GM18861 (cell line): Measurements from ENCODE around the gene GSKIP.
"Not testable (repeated sequence)": the region's sequence is repeated elsewhere in the genome, so short reads cannot be mapped to it uniquely, and the experiment has no call there.

Experiments
- ATAC-seq: cut with Tn5 transposase; IDR thresholded peaks from one replicate; pipeline ENCODE4 v1.9.1; 2021; ENCODE audit not compliant: unreplicated experiment

The GSKIP gene

GRCh38 chr14:96362965-96363750, at the start of gene GSKIP, which contains the start of gene ATG2B:
Gene GSKIP, plus strand, starts transcription at chr14:96363526. Its CDS starts 18,722 bp downstream, at chr14:96382248.
Gene ATG2B, minus strand, starts transcription at chr14:96363341. Its CDS starts 365 bp downstream, at chr14:96362976.
- ATAC-seq, result peak; percentile 66

- no peak for ATAC-seq
Observed at GRCh38 chr14:96316087-96316486, 47.2 kb upstream of the GSKIP start.

DNA sequence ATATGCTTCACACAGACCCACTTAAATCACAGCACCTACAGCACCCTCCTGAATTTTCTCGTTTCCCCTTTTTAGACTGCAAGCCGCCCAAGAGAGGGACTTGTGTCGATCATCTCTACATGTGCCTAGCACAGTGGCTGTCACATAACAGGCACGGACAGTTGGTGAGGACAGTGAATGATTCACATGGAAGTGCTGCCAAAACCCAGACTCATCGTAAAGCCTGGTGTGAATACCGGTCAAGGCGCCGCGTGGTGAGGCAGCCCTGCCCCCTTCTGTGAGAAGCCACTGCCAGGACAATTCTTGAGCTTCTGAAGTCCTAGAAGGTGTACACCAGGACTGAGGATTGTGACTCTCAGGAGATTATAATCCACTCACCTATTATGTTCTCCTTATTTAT, 44.5 kb upstream of the GSKIP start:
- ATAC-seq, result no peak

DNA sequence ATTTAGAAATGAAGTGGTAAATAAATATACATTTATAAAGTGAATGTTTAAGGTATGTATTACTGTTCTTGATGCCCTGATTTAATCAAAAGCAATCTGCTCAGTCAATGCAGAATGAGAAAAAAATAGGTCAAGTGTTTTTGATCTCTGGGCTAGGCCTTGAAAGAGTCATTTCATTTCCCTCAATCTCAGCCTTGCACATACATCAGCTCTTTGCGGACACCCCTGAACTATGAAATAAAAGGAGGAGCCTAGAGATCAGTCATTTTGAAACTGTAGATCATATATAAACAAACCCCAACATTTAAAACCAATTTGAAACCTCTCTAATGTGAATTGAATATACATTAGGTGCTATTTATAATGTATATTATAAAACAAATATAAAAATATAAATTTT, 42.7 kb upstream of the GSKIP start:
- ATAC-seq, result no peak

DNA sequence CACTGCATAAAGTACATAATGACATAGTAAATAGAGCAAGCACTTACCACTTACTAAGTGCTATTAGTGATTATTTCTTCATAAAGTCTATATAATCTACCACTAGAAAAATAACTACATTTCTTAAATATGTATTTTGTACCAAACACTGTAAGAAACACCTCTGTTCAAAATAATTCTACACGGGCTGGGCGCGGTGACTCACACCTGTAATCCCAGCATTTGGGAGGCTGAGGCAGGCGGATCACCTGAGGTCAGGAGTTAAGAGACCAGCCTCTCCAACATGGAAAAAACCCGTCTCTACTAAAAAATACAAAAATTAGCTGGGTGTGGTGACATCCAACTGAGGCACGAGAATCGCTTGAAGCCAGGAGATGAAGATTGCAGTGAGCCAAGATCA, 39.1 kb upstream of the GSKIP start:
- no peak for ATAC-seq

GRCh38 chr14:96338551-96338950, 24.8 kb upstream of the GSKIP start:
- ATAC-seq, result no peak

GRCh38 chr14:96341323-96341722, 22.0 kb upstream of the GSKIP start:
- no peak for ATAC-seq

GRCh38 chr14:96345669-96346068, 17.7 kb upstream of the GSKIP start:
- ATAC-seq, result no peak

DNA sequence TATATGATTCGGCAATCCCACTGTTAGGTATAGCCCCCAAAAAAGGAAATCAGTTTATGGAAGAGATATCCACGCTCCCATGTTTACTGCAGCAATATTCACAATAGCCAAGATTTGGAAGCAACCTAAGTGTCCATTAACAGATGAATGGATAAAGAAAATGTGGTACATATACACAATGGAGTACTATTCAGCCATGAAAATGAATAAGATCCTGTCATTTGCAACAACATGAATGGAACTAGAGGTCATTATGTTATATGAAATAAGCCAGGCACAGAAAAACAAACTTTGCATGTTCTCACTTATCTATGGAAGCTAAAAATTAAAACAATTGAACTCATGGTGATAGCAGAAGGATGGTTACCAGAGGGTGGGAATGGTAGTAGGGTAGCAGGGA, 15.4 kb upstream of the GSKIP start:
- ATAC-seq, result not testable (repeated sequence)

GRCh38 chr14:96349286-96350075, 13.8 kb upstream of the GSKIP start:
- no peak for ATAC-seq

DNA sequence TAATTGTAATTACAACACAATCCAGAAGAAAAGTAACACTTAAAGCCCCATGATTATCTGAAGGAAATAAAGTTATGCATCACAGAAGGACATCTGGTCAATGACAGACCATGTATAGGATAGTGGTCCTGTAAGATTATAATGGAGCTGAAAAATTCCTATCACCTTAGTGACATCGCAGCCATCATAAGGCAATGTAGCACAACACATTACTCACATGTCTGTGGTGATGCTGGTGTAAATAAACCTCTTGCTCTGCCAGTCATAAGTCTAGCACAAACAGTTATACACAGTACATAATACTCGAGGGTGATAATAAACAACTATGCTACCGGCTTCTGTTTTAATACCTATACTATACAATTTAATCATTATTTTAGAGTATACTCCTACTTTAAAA, 11.3 kb upstream of the GSKIP start:
- ATAC-seq, result no peak

DNA sequence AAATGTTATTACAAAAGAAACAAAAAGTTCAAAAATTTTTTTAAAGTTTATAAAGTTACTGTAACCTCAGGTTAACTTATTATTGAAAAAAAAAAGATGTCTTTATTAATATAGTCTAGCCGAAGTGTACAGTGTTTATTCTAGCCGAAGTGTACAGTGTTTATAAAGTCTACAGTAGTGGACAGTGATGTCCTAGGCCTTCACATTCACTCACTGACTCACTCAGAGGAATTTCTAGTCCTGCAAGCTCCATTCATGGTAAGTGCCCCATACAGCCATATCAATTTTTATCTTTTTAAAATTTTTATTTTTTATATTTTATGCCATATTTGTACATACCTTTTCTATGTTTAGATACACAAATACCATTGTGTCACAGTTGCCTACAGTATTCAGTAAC, 10.6 kb upstream of the GSKIP start:
- no peak for ATAC-seq

GRCh38 chr14:96354246-96354645, 9.1 kb upstream of the GSKIP start:
- no peak for ATAC-seq

GRCh38 chr14:96357216-96357615, 6.1 kb upstream of the GSKIP start:
- ATAC-seq, result no peak

DNA sequence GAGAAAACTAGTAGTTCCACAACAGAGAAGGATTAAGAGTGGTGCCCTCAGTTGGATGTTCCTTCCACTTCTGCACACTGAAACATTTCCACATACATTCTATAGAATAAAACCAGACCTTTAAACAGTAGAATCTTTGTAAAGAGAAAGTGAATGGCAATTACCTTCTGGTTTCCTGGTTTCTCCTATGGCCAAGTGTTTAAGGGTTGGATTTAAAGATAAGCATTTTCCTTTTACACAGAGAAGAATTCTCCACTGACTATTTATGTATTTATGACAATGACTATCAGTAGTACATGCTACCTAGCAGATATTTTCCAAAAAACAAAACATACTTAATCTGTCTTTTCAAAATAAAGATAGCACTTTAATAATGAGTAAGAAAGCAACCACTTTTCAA, 3.4 kb upstream of the GSKIP start:
- ATAC-seq, result no peak

GRCh38 chr14:96362071-96362964, 1.0 kb upstream of the GSKIP start:
- ATAC-seq, result peak; percentile 29

DNA sequence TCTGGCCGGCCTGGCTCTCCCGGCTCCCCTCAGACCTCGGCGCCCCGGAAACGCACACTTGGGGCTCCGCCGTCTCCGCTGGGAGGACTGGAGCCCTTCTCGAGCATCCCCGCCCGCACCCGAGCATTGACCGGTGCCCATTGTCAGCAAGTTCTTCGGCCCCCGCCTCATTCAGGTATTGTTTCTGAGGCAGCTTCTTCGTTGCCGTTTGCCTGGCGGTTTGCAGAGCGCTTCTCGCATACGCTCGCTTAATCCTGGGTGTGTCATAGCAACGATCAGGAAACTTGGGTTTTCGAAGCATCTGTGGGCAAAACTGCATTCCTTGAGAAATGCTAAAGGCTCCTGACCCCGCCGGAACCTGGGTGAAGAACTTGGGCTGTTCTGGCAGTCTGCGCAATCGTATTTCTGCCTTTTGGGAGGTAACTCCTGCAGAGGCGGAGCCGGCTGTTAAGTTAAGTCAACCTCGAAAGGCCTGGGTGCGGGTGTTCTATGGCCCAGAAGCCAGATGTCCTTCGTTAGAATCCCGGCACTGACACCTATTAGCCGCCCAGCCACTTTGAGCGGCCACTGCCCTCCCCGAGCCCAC, 518 bp downstream of the GSKIP start:
- peak; percentile 4 for ATAC-seq

- ATAC-seq, result no peak
Observed at GRCh38 chr14:96364962-96365361, 1.6 kb downstream of the GSKIP start.

- no peak for ATAC-seq
Observed at GRCh38 chr14:96368534-96368933, 5.2 kb downstream of the GSKIP start.

GRCh38 chr14:96370528-96370927, 7.2 kb downstream of the GSKIP start:
- no peak for ATAC-seq

DNA sequence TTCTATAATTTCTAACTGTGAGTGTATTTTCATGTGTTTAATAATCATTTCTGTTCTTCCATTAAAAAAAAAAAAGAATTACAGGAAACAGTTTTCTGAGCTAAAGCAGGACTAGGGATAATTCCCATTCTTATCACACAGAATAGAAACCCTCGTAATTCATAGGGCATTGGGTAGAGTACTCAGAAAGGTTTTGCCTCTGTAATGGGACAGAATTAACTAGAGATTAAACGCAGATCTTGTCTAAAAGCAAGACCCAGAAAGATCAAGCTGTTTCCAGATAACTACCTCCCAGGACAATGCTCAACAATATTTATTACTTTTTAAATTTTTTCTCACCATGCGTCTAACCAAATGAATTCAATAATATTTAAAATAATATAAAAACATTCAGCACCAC, 10.2 kb downstream of the GSKIP start:
- ATAC-seq, result no peak
